ENCODE measurements around the gene MTMR10. TPM values are rescaled to one million over a fixed set of nuclear protein-coding genes. Genes with fewer than 3 reads are reported as not detected.
A peak's percentile ranks its signal among the peaks of the same experiment; 100 is the strongest.

MTMR10 gene
- total RNA-seq, 1 donor from 2014 or later = 36.2 TPM

DNA sequence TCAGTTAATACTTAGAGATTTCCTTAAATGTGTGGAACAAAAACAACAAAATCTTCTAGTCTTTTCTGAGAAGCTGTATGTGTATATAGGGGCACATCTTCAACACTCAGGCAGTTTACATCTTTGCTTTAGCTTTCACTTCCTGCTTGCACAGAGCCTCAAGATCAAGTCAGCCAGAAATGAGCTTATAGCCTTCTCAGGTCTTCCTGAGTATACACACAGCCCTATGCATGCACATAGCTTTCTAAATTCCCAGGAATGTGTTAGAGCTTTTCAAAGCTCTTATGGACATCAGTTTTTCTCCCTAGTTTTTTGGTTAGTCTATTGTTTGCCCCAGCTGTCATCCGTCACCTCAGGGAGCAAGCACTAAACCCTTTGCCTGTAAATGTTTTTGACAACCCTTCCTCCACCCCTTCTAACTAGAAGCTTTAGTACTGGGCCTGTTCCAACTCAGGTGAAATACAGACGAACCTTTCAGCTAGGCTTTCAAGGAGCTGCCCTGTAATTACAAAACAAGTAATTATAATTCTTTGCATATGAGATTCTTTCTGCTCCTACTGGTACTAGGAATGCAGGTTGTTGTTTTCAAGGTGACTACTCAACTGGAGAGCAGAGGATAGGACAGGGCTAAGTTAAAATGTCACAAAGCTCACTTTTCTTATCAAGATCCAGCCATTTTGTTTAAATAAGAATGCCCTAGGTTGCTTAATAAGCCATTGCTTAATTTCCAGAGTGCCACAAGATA, 22.6 kb upstream of the MTMR10 start:
- Histone ChIP-seq H3K4me3 (no peak overlapping the region), H3K9me3 (peaks cover 12% of the 10 kb centered on the region), H3K27ac (peak overlapping the region; percentile 58), H3K27me3 (no peaks in the 10 kb centered on the region), H3K36me3 (no peaks in the 10 kb centered on the region), H3K4me1 (no peaks in the 10 kb centered on the region)
- TF ChIP-seq, protein P1, sequence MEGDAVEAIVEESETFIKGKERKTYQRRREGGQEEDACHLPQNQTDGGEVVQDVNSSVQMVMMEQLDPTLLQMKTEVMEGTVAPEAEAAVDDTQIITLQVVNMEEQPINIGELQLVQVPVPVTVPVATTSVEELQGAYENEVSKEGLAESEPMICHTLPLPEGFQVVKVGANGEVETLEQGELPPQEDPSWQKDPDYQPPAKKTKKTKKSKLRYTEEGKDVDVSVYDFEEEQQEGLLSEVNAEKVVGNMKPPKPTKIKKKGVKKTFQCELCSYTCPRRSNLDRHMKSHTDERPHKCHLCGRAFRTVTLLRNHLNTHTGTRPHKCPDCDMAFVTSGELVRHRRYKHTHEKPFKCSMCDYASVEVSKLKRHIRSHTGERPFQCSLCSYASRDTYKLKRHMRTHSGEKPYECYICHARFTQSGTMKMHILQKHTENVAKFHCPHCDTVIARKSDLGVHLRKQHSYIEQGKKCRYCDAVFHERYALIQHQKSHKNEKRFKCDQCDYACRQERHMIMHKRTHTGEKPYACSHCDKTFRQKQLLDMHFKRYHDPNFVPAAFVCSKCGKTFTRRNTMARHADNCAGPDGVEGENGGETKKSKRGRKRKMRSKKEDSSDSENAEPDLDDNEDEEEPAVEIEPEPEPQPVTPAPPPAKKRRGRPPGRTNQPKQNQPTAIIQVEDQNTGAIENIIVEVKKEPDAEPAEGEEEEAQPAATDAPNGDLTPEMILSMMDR (IDR thresholded peaks at IDR 0.05) = no peak
- intact Hi-C loops (cut with DNase I) = no loop called here
- ATAC-seq (peak; percentile 64), DNase-seq (no peak)

DNA sequence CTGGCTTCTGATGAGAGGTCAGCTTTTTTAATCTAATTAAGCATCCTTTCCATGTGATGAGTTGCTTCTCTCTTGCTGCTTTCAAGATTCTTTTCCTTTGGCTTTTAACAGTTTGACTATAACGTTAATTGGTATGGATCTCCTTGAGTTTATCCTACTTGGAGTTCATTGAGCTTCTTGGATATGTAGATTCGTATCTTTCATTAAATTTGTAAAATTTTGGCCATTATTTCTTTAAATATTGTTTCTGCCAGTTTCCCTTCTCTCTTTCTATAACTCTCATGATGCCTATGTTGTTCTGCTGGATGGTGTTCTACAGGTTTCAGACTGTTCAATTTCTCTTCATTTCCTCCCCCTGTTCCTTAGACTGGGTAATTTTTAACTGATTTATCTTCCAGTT, 21.0 kb upstream of the MTMR10 start:
- Histone ChIP-seq H3K36me3 (no peaks in the 10 kb centered on the region), H3K27ac (no peak overlapping the region), H3K27me3 (no peaks in the 10 kb centered on the region), H3K4me3 (no peak overlapping the region), H3K9me3 (peaks cover 12% of the 10 kb centered on the region), H3K4me1 (no peaks in the 10 kb centered on the region)
- TF ChIP-seq, protein P1 (IDR thresholded peaks at IDR 0.05) = no peak
- intact Hi-C loops (cut with DNase I) = no loop called here
- DNase-seq = no peak
- ATAC-seq = no peak

DNA sequence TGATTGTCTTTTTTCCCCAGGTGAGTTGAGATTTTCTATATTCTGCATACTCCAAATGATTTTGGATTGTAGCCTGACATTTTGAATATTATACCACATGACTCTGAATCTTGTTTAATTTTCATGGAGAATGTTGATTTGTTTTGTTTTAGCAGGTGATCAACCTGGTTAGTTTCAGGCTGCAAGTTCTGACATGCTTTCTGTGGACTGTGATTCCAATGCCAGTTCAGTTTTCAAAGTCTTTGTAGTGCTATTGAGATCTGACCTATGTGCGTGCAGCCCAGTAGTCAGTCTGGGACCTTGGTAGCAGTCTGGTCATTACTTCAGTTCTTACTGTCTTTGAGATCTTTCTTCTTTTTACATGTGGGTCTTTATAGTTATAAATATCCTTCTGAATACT, 18.6 kb upstream of the MTMR10 start:
- no peaks in the 10 kb centered on the region for H3K4me1 ChIP-seq
- H3K4me3 ChIP-seq = no peak overlapping the region
- no peaks in the 10 kb centered on the region for H3K27me3 ChIP-seq
- peaks cover 12% of the 10 kb centered on the region for H3K9me3 ChIP-seq
- TF ChIP-seq, protein P1 (IDR thresholded peaks at IDR 0.05) = no peak
- intact Hi-C loops (cut with DNase I) = no loop called here
- no peak overlapping the region for H3K27ac ChIP-seq
- no peak for ATAC-seq
- H3K36me3 ChIP-seq = no peaks in the 10 kb centered on the region
- DNase-seq = no peak

DNA sequence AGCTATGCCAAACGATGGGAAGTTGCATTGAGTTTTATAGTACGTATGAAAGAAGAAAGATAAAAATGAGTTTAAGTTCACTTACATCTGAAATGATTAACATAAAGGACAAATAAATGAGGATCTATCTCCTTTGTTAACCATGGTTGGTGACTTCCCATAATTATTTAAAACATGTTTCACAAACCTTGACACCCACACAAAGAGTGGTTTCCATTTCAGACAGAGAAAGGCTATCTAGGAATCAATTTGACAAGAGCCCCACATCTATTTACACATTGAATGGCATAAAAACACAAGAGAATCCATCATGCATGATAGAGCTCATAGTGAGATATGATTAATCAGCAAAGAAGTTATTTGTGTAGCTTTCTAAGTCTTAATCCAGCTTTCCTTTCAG, 14.2 kb upstream of the MTMR10 start:
- Histone ChIP-seq H3K9me3 (no peaks in the 10 kb centered on the region), H3K4me1 (peaks cover 6% of the 10 kb centered on the region), H3K27ac (no peak overlapping the region), H3K27me3 (no peaks in the 10 kb centered on the region), H3K4me3 (no peak overlapping the region), H3K36me3 (no peaks in the 10 kb centered on the region)
- intact Hi-C loops (cut with DNase I) = no loop called here
- no peak for ATAC-seq
- TF ChIP-seq, protein P1 (IDR thresholded peaks at IDR 0.05) = no peak
- DNase-seq = no peak

DNA sequence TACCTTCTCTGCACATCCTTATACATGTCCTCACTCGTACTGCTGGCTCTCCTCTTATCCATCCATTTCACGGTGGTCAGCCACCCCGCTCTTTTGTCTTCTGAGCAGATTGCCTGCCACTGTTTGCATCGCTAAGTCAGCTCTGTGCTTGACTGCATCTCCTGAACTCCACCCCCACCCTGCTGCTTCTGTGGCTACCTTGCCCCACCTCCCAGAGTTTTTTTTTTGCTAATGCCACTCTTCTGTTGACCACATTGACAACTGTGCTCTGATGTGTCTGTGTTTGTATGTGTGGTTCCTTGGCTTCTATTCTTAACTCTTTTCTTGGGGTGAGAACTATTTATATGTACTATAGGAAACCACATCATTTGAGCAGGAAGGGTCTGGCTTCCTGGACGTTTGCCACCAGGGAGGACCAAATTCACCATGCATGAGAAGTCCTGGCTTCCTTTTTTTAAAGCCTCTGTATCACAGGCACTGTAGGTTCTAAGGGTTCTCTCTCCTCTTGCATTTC, 12.8 kb upstream of the MTMR10 start:
- peaks cover 6% of the 10 kb centered on the region for H3K4me1 ChIP-seq
- TF ChIP-seq, protein P1 (IDR thresholded peaks at IDR 0.05) = no peak
- H3K9me3 ChIP-seq = no peaks in the 10 kb centered on the region
- no peaks in the 10 kb centered on the region for H3K27me3 ChIP-seq
- DNase-seq = no peak
- peak; percentile 43 for ATAC-seq
- no peak overlapping the region for H3K27ac ChIP-seq
- no peaks in the 10 kb centered on the region for H3K36me3 ChIP-seq
- no peak overlapping the region for H3K4me3 ChIP-seq
- intact Hi-C loops (cut with DNase I) = no loop called here

All from upper lobe of right lung (tissue), 1 donor.